HFFc6 (cell line): Measurements from ENCODE around the gene CD38. TPM values are rescaled to one million over a fixed set of nuclear protein-coding genes. Genes with fewer than 3 reads are reported as not detected.
A peak's percentile ranks its signal among the peaks of the same experiment; 100 is the strongest.
"Not testable (repeated sequence)": the region's sequence is repeated elsewhere in the genome, so short reads cannot be mapped to it uniquely, and the experiment has no call there.

Experiments
- DNase-seq: peaks from one replicate; pipeline ENCODE4 v3.0.0-alpha.2; 2018
- H3K27ac Mint-ChIP-seq: 2 replicates; pipeline ENCODE4 v1.8.0; 2020; ENCODE audit warnings: mild to moderate bottlenecking, mixed read lengths
- H3K27me3 Mint-ChIP-seq: 2 replicates; pipeline ENCODE4 v1.8.0; 2021; ENCODE audit warnings: mild to moderate bottlenecking, moderate library complexity, mixed read lengths; ENCODE audit not compliant: insufficient read depth
- H3K36me3 Mint-ChIP-seq: 2 replicates; pipeline ENCODE4 v1.8.0; 2021; ENCODE audit warnings: low read depth, mixed read lengths
- H3K4me1 Mint-ChIP-seq: 2 replicates; pipeline ENCODE4 v1.8.0; 2020; ENCODE audit warnings: low read depth, mixed read lengths
- H3K4me3 Mint-ChIP-seq: 2 replicates; pipeline ENCODE4 v1.8.0; 2020; ENCODE audit warnings: mild to moderate bottlenecking, moderate library complexity, mixed read lengths
- H3K9me3 Mint-ChIP-seq: 2 replicates; pipeline ENCODE4 v1.8.0; 2020; ENCODE audit warnings: mild to moderate bottlenecking, mixed read lengths
- total RNA-seq, 6 experiments: library from RNA; stranded (reverse); fragmentation: NEBNext Ultra II Directional; extraction: Animal tissue kit (Norgen Biotek cat#: 25700); gene quantifications; 2 replicates in 1 of 6; 3 replicates in 5 of 6; pipeline ENCODE4 v1.2.3, GENCODE V29; 2021
- TF ChIP-seq, protein P1 (sequence below): fragments of 200-600 bp; sonication (generic); IDR thresholded peaks from 2 replicates; pipeline ENCODE4 v1.5.0; 2021; ENCODE audit warnings: antibody characterized with exemption, mild to moderate bottlenecking

The CD38 gene
- total RNA-seq, 6 experiments from 2014 or later = 0.07 to 0.15 (median 0.07) TPM; not detected in 3

DNA sequence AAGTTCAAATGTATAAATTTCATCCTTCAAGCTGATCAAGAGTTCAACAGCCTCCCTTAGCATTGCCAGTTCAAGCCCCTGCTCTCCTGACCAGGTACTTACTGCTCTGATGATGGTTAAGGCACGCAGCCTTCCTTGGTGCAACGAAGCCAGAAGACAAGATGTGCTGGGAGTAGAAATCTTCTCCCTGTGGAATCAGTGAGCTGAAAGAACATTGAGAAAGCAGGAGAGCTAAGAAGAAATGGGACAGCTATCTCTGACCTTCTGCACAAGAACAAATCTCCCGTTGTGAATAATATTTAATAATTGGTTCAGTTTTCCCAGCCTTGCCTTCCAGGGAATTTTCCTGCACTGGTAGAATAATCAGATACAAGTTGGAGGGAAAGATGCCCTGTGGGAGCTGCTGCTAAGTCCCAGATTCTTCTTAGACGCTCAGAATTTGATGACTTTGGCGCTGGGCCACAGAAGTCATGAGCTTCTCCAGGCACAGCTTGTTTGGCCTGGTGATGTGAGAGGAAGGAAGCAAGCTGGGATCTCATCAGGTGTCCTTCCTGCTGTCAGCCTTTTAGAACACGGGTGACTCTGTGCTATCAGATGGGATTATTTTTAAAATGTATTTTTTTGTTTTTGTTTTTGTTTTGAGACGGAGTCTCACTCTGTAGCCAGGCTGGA lies 77.8 kb downstream of the CD38 start:
- Mint-ChIP-seq H3K27me3 (peaks cover 29% of the 10 kb centered on the region), H3K4me1 (no peaks in the 10 kb centered on the region), H3K4me3 (no peak overlapping the region), H3K9me3 (no peaks in the 10 kb centered on the region), H3K36me3 (no peaks in the 10 kb centered on the region), H3K27ac (no peak overlapping the region)
- TF ChIP-seq, protein P1, sequence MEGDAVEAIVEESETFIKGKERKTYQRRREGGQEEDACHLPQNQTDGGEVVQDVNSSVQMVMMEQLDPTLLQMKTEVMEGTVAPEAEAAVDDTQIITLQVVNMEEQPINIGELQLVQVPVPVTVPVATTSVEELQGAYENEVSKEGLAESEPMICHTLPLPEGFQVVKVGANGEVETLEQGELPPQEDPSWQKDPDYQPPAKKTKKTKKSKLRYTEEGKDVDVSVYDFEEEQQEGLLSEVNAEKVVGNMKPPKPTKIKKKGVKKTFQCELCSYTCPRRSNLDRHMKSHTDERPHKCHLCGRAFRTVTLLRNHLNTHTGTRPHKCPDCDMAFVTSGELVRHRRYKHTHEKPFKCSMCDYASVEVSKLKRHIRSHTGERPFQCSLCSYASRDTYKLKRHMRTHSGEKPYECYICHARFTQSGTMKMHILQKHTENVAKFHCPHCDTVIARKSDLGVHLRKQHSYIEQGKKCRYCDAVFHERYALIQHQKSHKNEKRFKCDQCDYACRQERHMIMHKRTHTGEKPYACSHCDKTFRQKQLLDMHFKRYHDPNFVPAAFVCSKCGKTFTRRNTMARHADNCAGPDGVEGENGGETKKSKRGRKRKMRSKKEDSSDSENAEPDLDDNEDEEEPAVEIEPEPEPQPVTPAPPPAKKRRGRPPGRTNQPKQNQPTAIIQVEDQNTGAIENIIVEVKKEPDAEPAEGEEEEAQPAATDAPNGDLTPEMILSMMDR = no peak
- DNase-seq = no peak

DNA sequence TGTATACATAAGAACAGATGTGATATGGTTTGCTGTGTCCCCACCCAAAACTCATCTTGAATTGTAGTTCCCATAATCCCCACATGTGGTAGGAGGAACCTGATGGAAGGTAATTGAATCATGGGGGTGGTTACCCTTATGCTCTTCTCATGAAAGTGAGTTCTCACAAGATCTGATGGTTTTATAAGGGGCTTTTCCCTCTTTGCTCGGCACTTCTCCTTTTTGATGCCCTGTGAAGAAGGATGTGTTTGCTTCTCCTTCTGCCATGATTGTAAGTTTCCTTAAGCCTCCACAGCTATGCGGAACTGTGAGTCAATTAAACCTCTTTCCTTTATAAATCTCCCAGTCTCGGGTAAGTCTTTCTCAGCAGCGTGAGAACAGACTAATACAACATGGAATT lies 83.1 kb downstream of the CD38 start:
- peaks cover 14% of the 10 kb centered on the region for H3K27me3 Mint-ChIP-seq
- not testable (repeated sequence) for H3K36me3 Mint-ChIP-seq, DNase-seq, H3K9me3 Mint-ChIP-seq, H3K27ac Mint-ChIP-seq, H3K4me3 Mint-ChIP-seq, H3K4me1 Mint-ChIP-seq

DNA sequence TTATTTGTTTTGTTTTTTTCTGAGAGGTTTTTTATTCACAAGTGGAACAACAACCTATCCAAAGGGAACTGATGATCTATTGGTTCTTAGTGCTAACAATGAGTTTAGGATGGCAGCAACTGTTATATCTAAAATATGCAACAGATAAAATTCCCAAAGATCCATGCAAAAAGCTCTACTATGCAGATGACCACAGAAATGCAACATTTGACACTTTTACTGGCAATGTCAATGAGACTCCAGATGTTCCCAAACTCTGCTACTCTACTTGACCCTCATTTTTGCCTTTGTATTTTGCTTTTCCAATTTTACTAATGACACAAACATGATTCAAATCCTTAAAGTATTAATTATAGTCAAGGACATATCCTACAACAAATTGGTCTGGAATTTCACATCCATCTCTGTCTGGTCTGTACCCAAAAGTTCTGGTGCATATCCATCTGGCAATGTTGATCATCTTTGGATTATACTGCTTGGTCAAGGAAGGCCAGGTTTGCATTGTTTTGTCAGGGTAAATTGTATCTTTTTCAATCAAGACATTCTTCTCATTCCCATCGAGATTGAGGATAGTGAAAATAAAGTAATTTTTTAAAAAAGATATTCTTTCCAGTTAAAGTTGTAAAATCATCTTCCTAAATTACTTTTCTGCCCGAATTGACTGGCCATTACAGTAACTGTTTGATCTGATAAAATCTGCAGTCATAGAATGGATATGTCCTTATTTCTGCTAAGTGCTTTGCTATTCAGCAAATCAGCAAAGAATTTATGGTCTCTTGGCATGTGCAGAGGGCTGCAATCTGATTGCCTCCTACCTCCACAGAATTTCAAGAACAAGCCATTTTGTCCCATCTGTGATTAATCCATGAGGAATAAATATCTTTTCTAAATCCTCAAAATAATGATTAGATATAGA lies 86.8 kb downstream of the CD38 start:
- no peak for DNase-seq
- Mint-ChIP-seq H3K9me3 (no peaks in the 10 kb centered on the region), H3K27ac (no peak overlapping the region), H3K27me3 (peaks cover 12% of the 10 kb centered on the region), H3K36me3 (no peaks in the 10 kb centered on the region), H3K4me1 (0 out of 2 replicates have a peak, but pooled peaks cover 4% of the 10 kb centered on the region), H3K4me3 (no peak overlapping the region)
- TF ChIP-seq, protein P1 = no peak

DNA sequence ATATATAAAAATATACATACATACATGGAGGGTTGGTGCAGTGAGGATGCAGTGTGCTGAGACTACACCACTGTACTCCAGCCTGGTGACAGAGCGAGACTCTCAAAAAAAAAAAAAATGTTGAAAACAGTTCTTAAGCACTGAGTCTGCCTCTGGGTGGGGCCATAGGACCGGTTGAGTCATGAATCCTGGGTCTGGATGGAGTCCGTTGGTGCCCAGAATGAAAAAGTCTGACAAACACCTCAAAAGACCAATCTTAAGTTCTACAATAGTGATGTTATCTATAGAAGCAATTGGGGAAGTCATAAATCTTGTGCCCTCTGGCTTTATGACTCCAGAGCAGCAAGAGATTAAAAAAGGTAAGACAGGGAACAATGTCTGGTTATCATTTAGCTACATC lies 90.0 kb downstream of the CD38 start:
- no peak overlapping the region for H3K27ac Mint-ChIP-seq
- peaks cover 17% of the 10 kb centered on the region for H3K27me3 Mint-ChIP-seq
- H3K4me1 Mint-ChIP-seq = 0 out of 2 replicates have a peak, but pooled peaks cover 4% of the 10 kb centered on the region
- H3K9me3 Mint-ChIP-seq = no peaks in the 10 kb centered on the region
- H3K4me3 Mint-ChIP-seq = no peak overlapping the region
- peak; percentile 11 for DNase-seq
- no peaks in the 10 kb centered on the region for H3K36me3 Mint-ChIP-seq
- TF ChIP-seq, protein P1 = peak; percentile 19; the same call in 1 of the 2 replicates

DNA sequence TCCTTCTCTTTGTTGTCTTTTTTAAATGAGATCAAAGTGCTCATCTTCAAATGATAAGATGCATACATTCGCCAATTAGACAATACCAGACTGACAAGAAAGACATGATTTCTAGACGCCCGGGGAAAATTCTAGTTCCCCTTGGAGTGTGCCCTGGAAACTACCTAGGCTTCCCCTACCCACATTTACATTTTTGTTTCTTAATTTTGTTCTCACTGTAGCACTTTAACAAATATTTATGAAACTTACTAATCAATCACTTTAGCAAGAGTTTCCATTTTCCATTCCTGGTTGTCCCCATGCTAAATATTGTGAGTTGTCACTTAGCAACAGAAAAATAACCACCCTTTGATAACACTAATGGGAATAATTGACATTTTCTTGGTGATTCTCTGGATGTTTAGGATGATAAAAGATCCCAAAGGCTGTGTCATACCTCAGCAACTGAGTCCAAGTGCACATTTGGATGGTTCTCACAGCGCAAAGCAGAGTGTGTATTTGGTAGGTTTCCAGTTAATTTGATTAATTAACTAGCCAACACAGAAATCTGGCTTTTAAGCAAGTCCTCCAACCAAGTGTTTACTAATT lies 90.8 kb downstream of the CD38 start:
- Mint-ChIP-seq H3K27ac (no peak overlapping the region), H3K27me3 (peaks cover 17% of the 10 kb centered on the region), H3K4me1 (0 out of 2 replicates have a peak, but pooled peaks cover 4% of the 10 kb centered on the region), H3K9me3 (no peaks in the 10 kb centered on the region), H3K4me3 (no peak overlapping the region), H3K36me3 (no peaks in the 10 kb centered on the region)
- no peak for DNase-seq
- TF ChIP-seq, protein P1 = no peak
